ENCODE data around the gene ATOX1. TPM values are rescaled to one million over a fixed set of nuclear protein-coding genes. Genes with fewer than 3 reads are reported as not detected.

ATOX1 gene
- 123 TPM for polyA plus RNA-seq (2013, experiment 1 of 2)
- polyA plus RNA-seq (2013, experiment 2 of 2) = 103 TPM

DNA sequence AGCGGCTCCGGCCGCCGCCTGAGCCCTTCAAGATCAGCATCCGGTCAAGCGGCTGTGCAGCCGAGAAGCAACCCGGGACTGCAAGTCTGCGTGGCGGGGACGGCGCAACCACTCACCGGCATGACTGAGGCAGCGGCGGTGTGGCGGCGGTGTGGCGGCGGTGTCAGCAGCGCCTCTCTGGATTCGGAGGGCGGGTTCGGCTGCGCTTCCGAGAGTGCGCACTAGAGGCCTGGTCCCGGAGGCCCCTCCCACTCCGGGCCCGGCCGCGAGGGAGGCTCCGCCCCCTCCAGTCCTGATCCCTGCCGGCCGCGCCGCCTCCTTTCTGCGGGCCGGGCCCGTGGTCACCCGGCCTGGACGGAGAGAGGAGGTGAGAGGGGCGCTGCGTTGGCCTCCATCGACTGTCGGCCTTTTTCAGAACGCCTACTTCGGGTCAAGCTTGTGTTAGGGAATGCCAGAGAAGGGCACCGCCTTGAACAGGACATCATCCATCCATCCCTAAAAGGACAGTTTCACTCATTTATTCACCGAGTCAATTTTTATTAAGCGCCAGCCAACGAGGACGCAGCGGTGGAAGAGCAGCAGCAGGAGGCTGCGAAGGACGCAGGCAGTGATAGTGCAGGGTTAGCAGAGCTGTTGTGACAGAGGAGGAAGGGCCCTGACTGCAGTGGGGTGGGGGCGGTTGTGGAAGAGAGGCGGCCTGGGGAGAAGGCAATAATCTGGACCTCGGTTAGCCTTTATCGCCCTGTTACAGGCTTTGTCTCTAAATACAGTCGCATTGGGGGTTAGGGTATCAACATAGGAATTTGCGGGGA, at the start of gene ATOX1:
ATOX1 (minus strand) TSS at position 202 of the 812 bp plus-strand sequence; CDS start at position 122, 80 bp downstream.
- 4 to 15% methylated on average over 8 to 46 of the region's 61 CpGs for WGBS, 2 experiments (ENCODE audit: insufficient coverage in 2 of 2)
- peaks cover 4% of the 10 kb centered on the region for H3K36me3 ChIP-seq (ENCODE audit: control insufficient read depth, insufficient read depth, low read length)
- H3K4me3 ChIP-seq (ENCODE audit: extremely low read depth, insufficient read depth, low read length, poor library complexity, severe bottlenecking) = peak within 1 kb of the TSS; percentile 97
- no peaks in the 10 kb centered on the region for H3K9me3 ChIP-seq (ENCODE audit: control insufficient read depth, low read length)
- H3K27ac ChIP-seq (ENCODE audit: low read depth, low read length, severe bottlenecking) = peak within 1 kb of the TSS; percentile 82
- peaks cover 20% of the 10 kb centered on the region for H3K4me1 ChIP-seq (ENCODE audit: control insufficient read depth, insufficient read depth, low read length, poor library complexity, severe bottlenecking)

DNA sequence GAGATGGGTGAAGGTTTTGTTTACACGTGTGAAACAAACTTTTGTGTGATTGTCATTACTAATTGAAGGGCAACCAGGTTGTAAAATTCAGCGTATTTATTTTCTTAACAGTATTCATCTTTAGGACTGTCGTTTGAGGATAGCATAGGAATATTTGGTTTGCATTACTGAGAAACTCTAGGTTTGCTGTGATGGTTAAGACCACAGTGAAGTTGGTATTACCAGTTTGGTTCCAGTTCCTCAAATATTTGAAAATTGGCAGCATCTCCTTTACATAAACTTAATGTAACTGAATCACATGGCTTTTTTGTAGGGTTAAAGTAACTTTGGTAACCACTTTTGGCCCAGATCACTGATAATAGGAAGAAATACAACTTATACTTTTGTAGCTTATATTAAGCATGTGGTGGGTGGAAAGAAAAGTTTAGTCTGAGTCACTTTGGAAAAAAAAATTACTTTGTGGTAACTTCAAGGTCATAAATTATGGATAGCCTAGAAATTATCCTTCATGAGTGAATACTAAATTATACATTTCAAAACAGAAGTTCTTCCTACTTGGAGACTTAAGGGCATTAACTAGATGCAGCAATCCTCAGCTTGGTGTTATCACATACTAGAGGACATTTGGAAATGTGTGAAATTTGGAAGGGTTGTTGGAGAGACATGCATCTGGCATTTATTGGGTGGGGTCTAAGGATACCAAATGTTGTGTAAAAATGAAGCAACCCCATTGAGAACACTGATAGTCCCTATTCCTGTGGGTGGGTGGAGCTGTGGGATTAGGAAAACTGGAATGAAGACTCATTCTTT, 47.2 kb upstream of the ATOX1 start:
- WGBS, 2 experiments (ENCODE audit: insufficient coverage in 2 of 2) = no CpG with 5 or more reads among the region's 3 CpGs
- Histone ChIP-seq H3K36me3 (ENCODE audit: control insufficient read depth, insufficient read depth, low read length) (peaks cover 89% of the 10 kb centered on the region), H3K4me3 (ENCODE audit: extremely low read depth, insufficient read depth, low read length, poor library complexity, severe bottlenecking) (no peak overlapping the region)

GRCh38 chr5:151800532-151800931, 42.1 kb upstream of the ATOX1 start:
- Histone ChIP-seq H3K4me3 (ENCODE audit: extremely low read depth, insufficient read depth, low read length, poor library complexity, severe bottlenecking) (no peak overlapping the region), H3K9me3 (ENCODE audit: control insufficient read depth, low read length) (no peaks in the 10 kb centered on the region), H3K4me1 (ENCODE audit: control insufficient read depth, insufficient read depth, low read length, poor library complexity, severe bottlenecking) (no peaks in the 10 kb centered on the region), H3K27ac (ENCODE audit: low read depth, low read length, severe bottlenecking) (no peak overlapping the region), H3K36me3 (ENCODE audit: control insufficient read depth, insufficient read depth, low read length) (peaks cover 89% of the 10 kb centered on the region)
- WGBS, 2 experiments (ENCODE audit: insufficient coverage in 2 of 2) = 92 to 100% methylated on average over 2 of the region's 2 CpGs

More for the DNA sequence above, 47.2 kb upstream of the ATOX1 start:
- H3K27ac ChIP-seq (ENCODE audit: low read depth, low read length, severe bottlenecking) = no peak overlapping the region
- H3K9me3 ChIP-seq (ENCODE audit: control insufficient read depth, low read length) = no peaks in the 10 kb centered on the region
- no peaks in the 10 kb centered on the region for H3K4me1 ChIP-seq (ENCODE audit: control insufficient read depth, insufficient read depth, low read length, poor library complexity, severe bottlenecking)

GRCh38 chr5:151799407-151799806, 41.0 kb upstream of the ATOX1 start:
- WGBS, 2 experiments (ENCODE audit: insufficient coverage in 2 of 2) = no CpG with 5 or more reads among the region's 3 CpGs
- no peaks in the 10 kb centered on the region for H3K9me3 ChIP-seq (ENCODE audit: control insufficient read depth, low read length)
- peaks cover 92% of the 10 kb centered on the region for H3K36me3 ChIP-seq (ENCODE audit: control insufficient read depth, insufficient read depth, low read length)
- no peak overlapping the region for H3K4me3 ChIP-seq (ENCODE audit: extremely low read depth, insufficient read depth, low read length, poor library complexity, severe bottlenecking)
- no peak overlapping the region for H3K27ac ChIP-seq (ENCODE audit: low read depth, low read length, severe bottlenecking)
- H3K4me1 ChIP-seq (ENCODE audit: control insufficient read depth, insufficient read depth, low read length, poor library complexity, severe bottlenecking) = no peaks in the 10 kb centered on the region

GRCh38 chr5:151798674-151799073, 40.2 kb upstream of the ATOX1 start:
- Histone ChIP-seq H3K4me3 (ENCODE audit: extremely low read depth, insufficient read depth, low read length, poor library complexity, severe bottlenecking) (no peak overlapping the region), H3K36me3 (ENCODE audit: control insufficient read depth, insufficient read depth, low read length) (peaks cover 92% of the 10 kb centered on the region), H3K4me1 (ENCODE audit: control insufficient read depth, insufficient read depth, low read length, poor library complexity, severe bottlenecking) (no peaks in the 10 kb centered on the region), H3K9me3 (ENCODE audit: control insufficient read depth, low read length) (no peaks in the 10 kb centered on the region), H3K27ac (ENCODE audit: low read depth, low read length, severe bottlenecking) (no peak overlapping the region)
- 86 to 100% methylated on average over 2 of the region's 3 CpGs for WGBS, 2 experiments (ENCODE audit: insufficient coverage in 2 of 2)

DNA sequence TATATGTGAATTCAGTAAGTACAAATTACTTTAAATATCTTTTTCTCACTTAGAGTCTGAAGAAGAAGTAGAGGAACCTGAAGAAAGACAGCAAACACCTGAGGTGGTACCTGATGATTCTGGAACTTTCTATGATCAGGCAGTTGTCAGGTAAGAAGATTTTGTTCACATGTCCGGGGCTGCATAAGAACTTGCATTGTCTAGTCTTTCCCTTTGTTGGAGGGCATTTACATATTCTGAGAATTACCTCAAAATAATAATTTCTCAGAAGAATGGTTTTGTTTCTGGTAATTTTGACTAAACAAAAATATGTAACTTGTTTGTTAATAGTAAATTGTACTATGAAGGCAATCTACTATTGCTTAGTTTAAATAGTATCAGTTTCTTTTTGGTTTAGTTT, 37.0 kb upstream of the ATOX1 start:
- no peaks in the 10 kb centered on the region for H3K4me1 ChIP-seq (ENCODE audit: control insufficient read depth, insufficient read depth, low read length, poor library complexity, severe bottlenecking)
- H3K4me3 ChIP-seq (ENCODE audit: extremely low read depth, insufficient read depth, low read length, poor library complexity, severe bottlenecking) = no peak overlapping the region
- 100% methylated on average over 1 of the region's 1 CpG; no CpG with 5 or more reads in 1 of the 2 experiments for WGBS, 2 experiments (ENCODE audit: insufficient coverage in 2 of 2)
- H3K9me3 ChIP-seq (ENCODE audit: control insufficient read depth, low read length) = no peaks in the 10 kb centered on the region
- H3K27ac ChIP-seq (ENCODE audit: low read depth, low read length, severe bottlenecking) = no peak overlapping the region
- H3K36me3 ChIP-seq (ENCODE audit: control insufficient read depth, insufficient read depth, low read length) = peaks cover 95% of the 10 kb centered on the region

DNA sequence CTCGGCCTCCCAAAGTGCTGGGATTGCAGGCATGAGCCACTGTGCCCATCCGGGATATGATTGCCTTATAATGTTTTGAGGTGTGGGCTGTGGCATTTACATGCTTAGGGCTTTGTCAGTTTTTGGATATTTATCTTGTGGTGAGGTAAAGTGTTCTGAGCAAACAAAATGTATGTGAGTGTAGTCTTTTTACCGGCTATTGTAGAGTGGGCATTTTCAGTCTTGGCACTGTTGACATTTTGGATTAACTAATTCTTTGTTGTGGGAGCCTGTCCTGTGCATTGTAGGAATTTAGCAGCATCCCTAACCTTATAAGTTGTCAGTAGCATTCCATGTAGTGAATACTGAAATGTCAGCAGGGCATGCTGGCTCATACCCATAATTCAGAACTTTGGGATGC, 34.9 kb upstream of the ATOX1 start:
- H3K4me3 ChIP-seq (ENCODE audit: extremely low read depth, insufficient read depth, low read length, poor library complexity, severe bottlenecking) = no peak overlapping the region
- no peaks in the 10 kb centered on the region for H3K4me1 ChIP-seq (ENCODE audit: control insufficient read depth, insufficient read depth, low read length, poor library complexity, severe bottlenecking)
- H3K27ac ChIP-seq (ENCODE audit: low read depth, low read length, severe bottlenecking) = no peak overlapping the region
- 94 to 100% methylated on average over 2 to 3 of the region's 3 CpGs for WGBS, 2 experiments (ENCODE audit: insufficient coverage in 2 of 2)
- no peaks in the 10 kb centered on the region for H3K9me3 ChIP-seq (ENCODE audit: control insufficient read depth, low read length)
- H3K36me3 ChIP-seq (ENCODE audit: control insufficient read depth, insufficient read depth, low read length) = peaks cover 94% of the 10 kb centered on the region

GRCh38 chr5:151787817-151788216, 29.4 kb upstream of the ATOX1 start:
- Histone ChIP-seq H3K9me3 (ENCODE audit: control insufficient read depth, low read length) (no peaks in the 10 kb centered on the region), H3K36me3 (ENCODE audit: control insufficient read depth, insufficient read depth, low read length) (peaks cover 73% of the 10 kb centered on the region), H3K27ac (ENCODE audit: low read depth, low read length, severe bottlenecking) (no peak overlapping the region), H3K4me1 (ENCODE audit: control insufficient read depth, insufficient read depth, low read length, poor library complexity, severe bottlenecking) (peaks cover 5% of the 10 kb centered on the region), H3K4me3 (ENCODE audit: extremely low read depth, insufficient read depth, low read length, poor library complexity, severe bottlenecking) (no peak overlapping the region)
- 83 to 100% methylated on average over 1 to 4 of the region's 6 CpGs for WGBS, 2 experiments (ENCODE audit: insufficient coverage in 2 of 2)

GRCh38 chr5:151786468-151786867, 28.0 kb upstream of the ATOX1 start:
- WGBS, 2 experiments (ENCODE audit: insufficient coverage in 2 of 2) = 83 to 90% methylated on average over 2 of the region's 4 CpGs
- Histone ChIP-seq H3K27ac (ENCODE audit: low read depth, low read length, severe bottlenecking) (no peak overlapping the region), H3K9me3 (ENCODE audit: control insufficient read depth, low read length) (no peaks in the 10 kb centered on the region), H3K4me1 (ENCODE audit: control insufficient read depth, insufficient read depth, low read length, poor library complexity, severe bottlenecking) (peaks cover 5% of the 10 kb centered on the region), H3K4me3 (ENCODE audit: extremely low read depth, insufficient read depth, low read length, poor library complexity, severe bottlenecking) (no peak overlapping the region), H3K36me3 (ENCODE audit: control insufficient read depth, insufficient read depth, low read length) (peaks cover 61% of the 10 kb centered on the region)

DNA sequence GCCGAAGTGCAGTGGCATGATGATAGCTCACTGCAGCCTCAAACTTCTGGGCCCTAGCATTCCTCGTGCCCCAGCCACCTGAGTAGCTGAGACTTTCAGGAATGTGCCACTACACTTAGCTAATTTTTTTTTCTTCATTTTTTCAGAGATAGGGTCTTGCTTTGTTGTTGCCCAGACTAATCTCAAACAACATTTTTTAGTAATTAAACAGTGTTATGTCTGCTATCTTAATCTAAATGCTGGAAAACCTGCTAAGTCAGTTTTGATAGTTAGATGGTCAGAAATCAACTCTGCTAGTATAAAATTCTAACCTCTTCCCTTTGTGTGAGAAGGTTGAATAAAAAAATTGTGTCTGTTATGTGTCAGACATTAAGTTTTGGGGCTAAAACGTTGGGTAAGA, 25.7 kb upstream of the ATOX1 start:
- WGBS, 2 experiments (ENCODE audit: insufficient coverage in 2 of 2) = 72 to 92% methylated on average over 2 of the region's 3 CpGs
- Histone ChIP-seq H3K4me3 (ENCODE audit: extremely low read depth, insufficient read depth, low read length, poor library complexity, severe bottlenecking) (no peak overlapping the region), H3K36me3 (ENCODE audit: control insufficient read depth, insufficient read depth, low read length) (peaks cover 43% of the 10 kb centered on the region), H3K27ac (ENCODE audit: low read depth, low read length, severe bottlenecking) (no peak overlapping the region), H3K4me1 (ENCODE audit: control insufficient read depth, insufficient read depth, low read length, poor library complexity, severe bottlenecking) (peaks cover 5% of the 10 kb centered on the region), H3K9me3 (ENCODE audit: control insufficient read depth, low read length) (no peaks in the 10 kb centered on the region)
